ENCODE measurements around the gene IRF2BP2.
A peak's percentile ranks its signal among the peaks of the same experiment; 100 is the strongest.

IRF2BP2 gene

DNA sequence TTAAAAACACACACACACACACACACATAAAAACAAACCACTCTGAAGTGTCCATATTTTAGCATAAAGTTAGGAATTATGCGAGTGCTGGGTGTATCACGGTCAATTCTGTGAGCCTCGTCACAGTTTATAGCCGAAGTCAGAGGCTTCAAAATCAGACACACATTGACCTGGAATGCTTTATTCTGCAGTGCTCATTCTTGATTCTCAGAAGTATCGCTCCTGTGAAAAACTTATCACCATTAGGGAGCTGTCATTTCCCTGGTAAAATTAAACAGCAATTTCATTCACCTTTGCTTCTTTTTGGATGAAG is 8.7 kb upstream of the IRF2BP2 start:
- no peak overlapping the region for H3K4me3 ChIP-seq (ENCODE audit: low read length)
- no peak for DNase-seq (ENCODE audit: low read depth)

DNA sequence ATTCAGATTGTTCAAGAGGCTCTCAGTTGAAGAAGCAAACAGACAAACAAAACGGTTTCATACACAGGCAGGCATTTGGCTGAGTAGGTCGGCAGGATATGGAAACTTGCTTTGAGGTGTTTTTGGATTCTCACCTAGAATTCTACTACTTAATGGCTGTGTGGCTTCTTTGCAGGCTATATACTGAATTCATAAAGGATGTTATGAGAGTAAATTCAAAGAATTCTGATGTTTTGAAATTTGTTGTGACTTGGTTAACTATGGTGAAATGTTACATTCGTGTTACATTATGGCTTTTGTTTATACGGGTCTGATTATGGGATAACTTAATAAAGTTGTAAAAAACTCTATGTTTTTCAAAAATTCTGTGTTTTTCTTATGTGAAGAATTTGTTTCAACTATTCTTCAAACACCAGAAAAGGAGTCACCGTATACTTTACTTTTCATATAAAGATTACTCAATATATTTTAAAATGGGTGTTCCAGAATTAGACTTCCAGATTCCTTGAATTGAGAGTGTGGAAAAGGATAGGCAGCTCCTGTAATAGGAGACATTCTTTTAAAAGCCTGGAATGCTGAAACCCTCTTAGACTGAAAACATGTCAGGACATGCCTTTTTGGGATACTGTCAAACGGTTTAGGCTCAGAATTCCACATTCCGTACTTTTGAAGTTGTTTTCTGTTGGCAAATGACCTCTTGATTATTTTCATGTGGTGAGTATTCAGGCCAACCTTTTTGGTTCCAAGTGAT is 8.2 kb upstream of the IRF2BP2 start:
- TF ChIP-seq, protein P1, sequence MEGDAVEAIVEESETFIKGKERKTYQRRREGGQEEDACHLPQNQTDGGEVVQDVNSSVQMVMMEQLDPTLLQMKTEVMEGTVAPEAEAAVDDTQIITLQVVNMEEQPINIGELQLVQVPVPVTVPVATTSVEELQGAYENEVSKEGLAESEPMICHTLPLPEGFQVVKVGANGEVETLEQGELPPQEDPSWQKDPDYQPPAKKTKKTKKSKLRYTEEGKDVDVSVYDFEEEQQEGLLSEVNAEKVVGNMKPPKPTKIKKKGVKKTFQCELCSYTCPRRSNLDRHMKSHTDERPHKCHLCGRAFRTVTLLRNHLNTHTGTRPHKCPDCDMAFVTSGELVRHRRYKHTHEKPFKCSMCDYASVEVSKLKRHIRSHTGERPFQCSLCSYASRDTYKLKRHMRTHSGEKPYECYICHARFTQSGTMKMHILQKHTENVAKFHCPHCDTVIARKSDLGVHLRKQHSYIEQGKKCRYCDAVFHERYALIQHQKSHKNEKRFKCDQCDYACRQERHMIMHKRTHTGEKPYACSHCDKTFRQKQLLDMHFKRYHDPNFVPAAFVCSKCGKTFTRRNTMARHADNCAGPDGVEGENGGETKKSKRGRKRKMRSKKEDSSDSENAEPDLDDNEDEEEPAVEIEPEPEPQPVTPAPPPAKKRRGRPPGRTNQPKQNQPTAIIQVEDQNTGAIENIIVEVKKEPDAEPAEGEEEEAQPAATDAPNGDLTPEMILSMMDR (conservative IDR thresholded peaks at IDR 0.05; ENCODE audit: low read depth, low read length): no peak
- no peak overlapping the region for H3K4me3 ChIP-seq (ENCODE audit: low read length)
- no peak for DNase-seq (ENCODE audit: low read depth)

More for the DNA sequence above, 8.7 kb upstream of the IRF2BP2 start:
- TF ChIP-seq, protein P1 (conservative IDR thresholded peaks at IDR 0.05; ENCODE audit: low read depth, low read length): no peak

DNA sequence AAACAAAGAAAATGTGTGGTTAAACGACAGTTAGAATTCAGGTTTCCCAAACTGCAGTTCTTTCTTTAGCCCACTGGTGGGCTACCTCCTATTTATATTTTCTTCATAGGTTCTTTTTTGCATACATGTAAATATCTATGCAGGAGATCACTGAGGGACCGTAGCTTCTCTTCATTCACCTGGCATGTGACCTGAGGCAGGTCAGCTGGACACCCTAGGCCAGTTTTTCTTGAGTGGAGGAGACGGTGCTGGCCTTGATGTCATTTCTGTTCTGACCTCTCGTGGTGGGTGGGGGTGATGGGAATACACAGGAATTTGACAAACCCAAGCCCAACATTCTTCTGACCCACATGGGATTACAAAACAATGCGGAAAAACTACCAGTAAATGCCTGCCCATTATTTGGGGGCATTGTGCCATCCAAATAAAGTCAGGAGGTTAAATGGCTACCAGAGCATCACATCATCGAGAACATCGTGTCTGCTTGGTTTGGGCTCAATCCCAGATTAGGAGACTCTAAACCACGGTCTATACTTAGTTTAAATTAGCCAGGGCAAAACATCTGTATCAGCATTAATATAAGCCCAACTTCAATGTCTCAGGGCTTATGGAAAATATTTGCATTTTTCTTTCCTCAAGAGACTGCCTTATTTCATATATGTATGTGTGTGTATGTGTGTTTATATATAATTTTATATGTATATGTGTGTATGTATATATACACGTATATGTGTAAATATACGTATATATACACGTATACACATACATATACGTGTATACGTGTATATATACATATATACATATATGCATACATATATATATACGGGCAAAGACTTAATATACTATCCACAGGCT is 7.4 kb upstream of the IRF2BP2 start:
- no peak for DNase-seq (ENCODE audit: low read depth)
- H3K4me3 ChIP-seq (ENCODE audit: low read length): no peak overlapping the region
- TF ChIP-seq, protein P1 (conservative IDR thresholded peaks at IDR 0.05; ENCODE audit: low read depth, low read length): peak; percentile 33

DNA sequence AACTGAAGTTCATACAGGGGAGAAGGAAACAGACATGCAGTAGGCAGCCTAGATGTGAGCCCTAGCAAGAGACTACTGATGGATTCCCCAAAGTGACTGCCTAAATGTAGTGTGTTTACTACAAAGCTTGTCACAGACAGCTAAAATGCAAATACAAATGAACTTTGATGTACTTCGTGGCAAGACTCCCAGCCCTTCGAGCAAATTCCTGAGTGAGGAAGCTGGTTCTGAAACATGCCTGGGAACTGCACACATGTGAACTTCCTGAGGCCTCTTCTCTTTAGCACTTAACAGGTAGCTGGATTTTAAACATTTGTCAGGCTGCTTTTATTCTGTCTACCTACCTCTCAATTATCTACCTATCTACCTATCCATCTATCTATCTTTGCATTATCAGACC is 6.7 kb upstream of the IRF2BP2 start:
- no peak for DNase-seq (ENCODE audit: low read depth)
- TF ChIP-seq, protein P1 (conservative IDR thresholded peaks at IDR 0.05; ENCODE audit: low read depth, low read length): no peak
- H3K4me3 ChIP-seq (ENCODE audit: low read length): no peak overlapping the region

DNA sequence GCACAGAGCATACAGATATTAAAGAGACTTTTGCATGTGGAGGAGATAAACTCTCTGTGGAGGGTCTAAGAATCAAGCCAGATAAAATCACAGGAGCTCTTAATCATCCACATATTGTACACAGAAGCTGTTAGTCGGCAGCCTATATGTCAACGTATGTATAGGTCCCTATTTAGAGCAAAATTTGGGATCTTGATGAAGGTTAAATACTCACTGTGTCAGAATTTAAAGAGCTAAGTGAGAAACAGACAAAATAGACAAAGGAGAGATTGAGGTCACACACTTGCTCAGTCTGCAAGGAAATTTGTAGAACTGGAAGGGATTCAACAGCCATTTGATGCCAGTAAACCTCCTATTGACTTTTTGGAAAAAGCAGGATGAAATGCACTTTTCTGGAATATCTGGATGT is 4.1 kb upstream of the IRF2BP2 start:
- no peak for DNase-seq (ENCODE audit: low read depth)
- TF ChIP-seq, protein P1 (conservative IDR thresholded peaks at IDR 0.05; ENCODE audit: low read depth, low read length): no peak
- H3K4me3 ChIP-seq (ENCODE audit: low read length): no peak overlapping the region

DNA sequence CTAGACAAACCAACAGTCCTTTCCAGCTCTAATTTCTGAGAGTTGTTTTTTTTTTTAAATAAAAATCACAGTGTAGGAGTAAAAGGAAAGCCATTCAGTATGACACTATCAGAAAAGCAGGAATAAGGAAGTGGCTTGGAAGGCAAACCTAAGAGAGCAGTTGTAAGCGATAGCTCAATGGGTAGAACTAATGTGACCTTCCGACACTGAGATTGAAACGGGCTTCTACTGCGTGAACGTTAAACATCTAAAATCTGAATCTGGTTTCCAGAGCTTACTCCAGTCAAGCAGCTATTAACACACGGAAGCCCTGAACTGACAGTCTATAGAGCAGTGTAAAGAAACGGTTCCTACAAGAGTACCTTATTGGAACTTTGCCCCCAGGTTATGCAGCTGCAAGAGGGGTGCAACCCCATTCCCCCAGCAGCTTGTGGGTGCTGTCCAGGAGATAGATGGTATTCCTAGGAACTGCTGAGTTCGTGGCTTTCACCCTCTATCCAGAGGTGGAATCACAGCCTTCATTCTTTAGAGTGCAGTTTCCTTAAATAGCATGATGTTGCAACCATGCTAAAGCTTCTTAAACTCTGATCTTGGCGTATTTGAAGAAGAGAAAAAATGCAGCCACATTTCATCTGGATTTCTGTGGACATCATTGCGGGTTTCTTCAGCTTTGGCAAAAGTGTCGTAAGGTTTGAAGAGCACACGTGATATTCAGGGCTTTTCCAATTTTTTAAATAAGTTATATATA is 3.3 kb upstream of the IRF2BP2 start:
- TF ChIP-seq, protein P1 (conservative IDR thresholded peaks at IDR 0.05; ENCODE audit: low read depth, low read length): no peak
- peak; percentile 77 for DNase-seq (ENCODE audit: low read depth)
- peak overlapping the region; percentile 14 for H3K4me3 ChIP-seq (ENCODE audit: low read length)
